NCI-H2107 treated with DMSO at 0.1 percent for 48 hours (cell line): Measurements from ENCODE around the gene UBAP2.

Source experiments
- DNase-seq: peaks from one replicate; lab custom pipeline; 2025; ENCODE audit not compliant: unreplicated experiment; lab: John Stamatoyannopoulos, UW

Gene UBAP2, protein sequence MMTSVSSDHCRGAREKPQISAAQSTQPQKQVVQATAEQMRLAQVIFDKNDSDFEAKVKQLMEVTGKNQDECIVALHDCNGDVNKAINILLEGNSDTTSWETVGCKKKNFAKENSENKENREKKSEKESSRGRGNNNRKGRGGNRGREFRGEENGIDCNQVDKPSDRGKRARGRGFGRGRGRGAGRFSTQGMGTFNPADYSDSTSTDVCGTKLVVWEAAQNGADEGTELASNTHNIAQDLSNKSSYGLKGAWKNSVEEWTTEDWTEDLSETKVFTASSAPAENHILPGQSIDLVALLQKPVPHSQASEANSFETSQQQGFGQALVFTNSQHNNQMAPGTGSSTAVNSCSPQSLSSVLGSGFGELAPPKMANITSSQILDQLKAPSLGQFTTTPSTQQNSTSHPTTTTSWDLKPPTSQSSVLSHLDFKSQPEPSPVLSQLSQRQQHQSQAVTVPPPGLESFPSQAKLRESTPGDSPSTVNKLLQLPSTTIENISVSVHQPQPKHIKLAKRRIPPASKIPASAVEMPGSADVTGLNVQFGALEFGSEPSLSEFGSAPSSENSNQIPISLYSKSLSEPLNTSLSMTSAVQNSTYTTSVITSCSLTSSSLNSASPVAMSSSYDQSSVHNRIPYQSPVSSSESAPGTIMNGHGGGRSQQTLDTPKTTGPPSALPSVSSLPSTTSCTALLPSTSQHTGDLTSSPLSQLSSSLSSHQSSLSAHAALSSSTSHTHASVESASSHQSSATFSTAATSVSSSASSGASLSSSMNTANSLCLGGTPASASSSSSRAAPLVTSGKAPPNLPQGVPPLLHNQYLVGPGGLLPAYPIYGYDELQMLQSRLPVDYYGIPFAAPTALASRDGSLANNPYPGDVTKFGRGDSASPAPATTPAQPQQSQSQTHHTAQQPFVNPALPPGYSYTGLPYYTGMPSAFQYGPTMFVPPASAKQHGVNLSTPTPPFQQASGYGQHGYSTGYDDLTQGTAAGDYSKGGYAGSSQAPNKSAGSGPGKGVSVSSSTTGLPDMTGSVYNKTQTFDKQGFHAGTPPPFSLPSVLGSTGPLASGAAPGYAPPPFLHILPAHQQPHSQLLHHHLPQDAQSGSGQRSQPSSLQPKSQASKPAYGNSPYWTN

DNA sequence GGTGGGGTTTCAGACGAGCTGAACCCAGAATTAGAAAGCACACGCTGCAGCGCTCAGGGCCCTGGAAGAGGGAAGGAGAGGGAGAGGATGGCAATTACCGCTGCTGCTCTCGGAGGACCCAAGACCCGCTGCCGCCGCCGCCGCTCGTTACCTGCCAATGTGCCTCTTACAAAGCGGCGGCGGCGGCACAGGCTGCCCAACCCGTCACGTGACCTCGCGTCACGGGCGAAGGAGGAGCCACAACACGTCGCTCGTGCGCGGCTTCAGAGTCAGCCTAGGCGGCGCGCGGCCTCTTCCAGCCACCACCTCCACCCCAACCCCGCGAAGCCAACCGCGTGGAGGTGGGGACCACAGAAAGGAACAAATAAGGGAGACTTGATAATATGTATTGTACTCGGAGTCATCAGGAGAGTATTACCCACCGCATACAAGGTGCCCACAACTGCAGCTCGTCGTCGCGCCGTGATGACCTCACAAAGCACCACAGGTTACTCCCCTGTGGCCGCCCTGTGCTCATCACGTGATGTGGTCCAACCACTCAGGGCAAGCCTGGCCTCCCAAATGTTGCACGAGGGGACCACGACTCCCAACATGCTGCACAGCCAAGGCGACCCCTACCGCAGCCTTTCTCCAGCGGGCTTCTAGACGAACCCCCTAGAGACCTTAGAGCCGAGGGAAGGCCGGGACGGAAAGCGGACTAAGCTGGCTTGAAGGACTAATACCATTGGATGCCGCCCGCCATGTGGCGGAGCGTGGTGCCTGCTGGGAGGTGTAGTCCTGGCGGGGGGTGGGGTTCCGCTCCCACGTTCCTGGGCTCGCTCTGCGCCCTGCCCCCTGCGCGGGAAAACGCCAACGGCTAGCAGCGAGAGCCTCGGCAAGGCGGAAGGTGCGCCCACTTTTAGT lies at the start of gene UBAP2:
Gene UBAP2 (minus strand): TSS at position 161 of the 903 bp plus-strand sequence. CDS start 31,739 bp downstream, outside the sequence.
- DNase-seq: peak; percentile 94

- no peak for DNase-seq
These were observed 49.6 kb upstream of the UBAP2 start for GRCh38 chr9:34098307-34098706.

DNA sequence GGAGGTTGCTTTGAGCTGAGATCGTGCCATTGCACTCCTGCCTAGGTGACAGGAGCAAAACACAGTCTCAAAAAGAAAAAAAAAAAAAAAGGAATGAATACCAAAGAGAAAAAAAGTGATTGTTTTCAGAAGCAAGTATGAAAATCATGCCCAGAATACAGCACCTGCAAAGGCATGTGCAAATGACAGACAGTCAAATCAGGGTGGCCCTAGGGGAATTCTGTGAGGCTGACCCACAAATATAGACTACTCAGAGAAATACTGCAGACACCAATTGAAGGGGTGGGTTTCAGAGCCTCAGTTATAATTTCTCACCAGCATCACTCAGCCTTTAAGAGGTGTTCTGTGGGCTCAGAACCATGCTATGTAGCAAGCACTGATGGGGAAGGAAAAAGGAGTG lies 49.2 kb upstream of the UBAP2 start:
- DNase-seq: no peak

- no peak for DNase-seq
These were observed 48.1 kb upstream of the UBAP2 start for GRCh38 chr9:34096751-34097150.

- no peak for DNase-seq
These were observed 44.9 kb upstream of the UBAP2 start for GRCh38 chr9:34093578-34093977.

- no peak for DNase-seq
These were observed 40.6 kb upstream of the UBAP2 start for GRCh38 chr9:34089311-34089710.

- DNase-seq: no peak
These were observed 38.7 kb upstream of the UBAP2 start for GRCh38 chr9:34087370-34087769.

GRCh38 chr9:34086864-34087263 lies 38.2 kb upstream of the UBAP2 start:
- DNase-seq: no peak

DNA sequence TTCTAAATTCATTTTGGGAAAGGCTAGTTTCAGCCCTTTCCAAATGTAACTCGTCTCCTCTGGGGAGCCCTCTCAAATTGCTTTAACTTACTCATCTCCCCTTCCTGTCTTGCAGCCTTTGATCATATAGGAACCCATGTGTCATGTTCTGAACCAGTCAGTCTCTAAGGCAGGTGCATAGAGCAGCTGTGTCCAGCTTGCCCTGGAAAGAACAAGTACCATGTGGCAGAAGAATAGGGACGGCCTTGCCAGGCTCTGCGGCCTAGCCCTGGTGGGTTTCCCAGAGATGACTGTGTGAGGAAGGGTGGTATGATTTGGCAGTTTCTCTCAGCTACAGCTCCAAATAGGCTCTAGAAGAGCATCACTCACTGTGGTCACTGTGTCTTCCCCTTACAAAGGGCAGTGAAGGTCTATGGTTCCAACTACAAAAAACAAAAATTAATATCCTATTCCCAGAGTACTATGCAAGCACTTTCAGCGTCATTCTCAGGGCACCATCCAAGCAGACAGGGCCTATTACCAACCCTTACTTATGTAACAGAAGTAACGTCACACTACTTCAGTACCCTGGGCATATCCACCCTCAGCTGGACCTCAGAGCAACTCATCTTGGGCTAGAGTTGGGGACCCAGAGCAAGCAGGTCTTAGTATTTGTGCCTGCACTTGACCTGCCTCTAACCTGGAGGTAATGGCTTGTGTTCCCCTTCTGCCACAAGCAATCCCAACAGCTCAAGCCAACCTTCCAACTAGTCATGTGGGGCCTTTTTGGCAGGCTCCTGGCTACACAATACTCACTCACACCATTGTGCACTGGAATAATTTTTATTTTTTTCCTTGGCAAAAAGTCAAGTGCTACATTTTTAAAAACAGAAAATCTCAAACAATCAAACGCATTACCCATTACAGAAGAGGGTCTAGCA lies 37.2 kb upstream of the UBAP2 start:
- DNase-seq: no peak

- DNase-seq: no peak
These were observed 35.9 kb upstream of the UBAP2 start for GRCh38 chr9:34084562-34084961.

DNA sequence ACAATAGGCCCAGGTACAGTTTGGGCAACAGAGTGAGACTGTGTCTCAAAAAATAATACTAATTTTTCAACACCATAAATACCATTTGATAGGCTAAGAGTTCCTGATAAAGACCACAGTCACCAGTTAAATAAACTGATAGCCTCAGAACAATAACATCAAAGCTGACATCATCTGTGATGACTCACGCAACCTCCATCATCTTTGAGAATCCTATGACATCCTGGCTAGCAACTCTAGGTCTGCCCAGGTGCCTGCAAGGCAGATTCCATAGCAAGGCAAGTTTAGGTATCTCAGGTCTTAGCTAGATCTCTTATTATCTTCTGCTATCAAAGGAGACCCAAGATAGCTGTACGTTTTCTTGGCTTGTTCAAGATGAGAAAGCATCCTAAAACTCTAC lies 30.5 kb upstream of the UBAP2 start:
- no peak for DNase-seq

DNA sequence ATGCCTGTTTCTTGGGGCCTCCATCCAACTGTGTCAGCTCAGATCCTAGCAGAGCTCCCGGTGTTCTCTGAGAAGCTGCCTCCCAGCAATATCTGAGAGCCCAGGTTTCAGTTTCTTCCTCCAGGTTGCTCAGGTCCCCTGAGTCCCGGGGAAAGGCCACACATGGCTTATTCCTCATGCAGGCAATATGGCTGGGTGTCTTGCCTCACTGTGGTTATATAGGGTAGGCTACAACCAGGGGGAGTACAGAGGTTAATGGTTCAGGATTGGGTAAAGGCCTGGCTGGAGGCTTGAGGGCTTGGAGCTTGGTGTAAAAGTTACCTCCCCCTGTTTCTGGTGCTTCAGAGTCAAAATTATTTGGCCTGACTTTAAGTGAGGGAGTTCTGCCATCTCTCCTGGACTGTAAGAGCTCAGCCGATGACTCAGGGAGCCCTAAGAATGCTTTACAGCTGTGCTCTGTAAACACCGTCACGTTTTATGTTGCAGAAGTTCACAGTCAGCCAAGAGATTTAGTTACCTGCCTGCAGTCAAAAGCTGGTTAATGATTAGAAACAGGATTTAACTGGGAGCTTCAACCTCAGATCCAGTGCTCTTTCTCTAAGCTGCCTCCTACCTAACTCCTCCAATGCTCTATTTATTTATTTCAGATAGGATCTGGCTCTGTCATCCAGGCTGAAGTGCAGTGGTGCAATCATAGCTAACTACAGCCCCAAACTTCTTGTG lies 24.3 kb upstream of the UBAP2 start:
- DNase-seq: peak; percentile 39

DNA sequence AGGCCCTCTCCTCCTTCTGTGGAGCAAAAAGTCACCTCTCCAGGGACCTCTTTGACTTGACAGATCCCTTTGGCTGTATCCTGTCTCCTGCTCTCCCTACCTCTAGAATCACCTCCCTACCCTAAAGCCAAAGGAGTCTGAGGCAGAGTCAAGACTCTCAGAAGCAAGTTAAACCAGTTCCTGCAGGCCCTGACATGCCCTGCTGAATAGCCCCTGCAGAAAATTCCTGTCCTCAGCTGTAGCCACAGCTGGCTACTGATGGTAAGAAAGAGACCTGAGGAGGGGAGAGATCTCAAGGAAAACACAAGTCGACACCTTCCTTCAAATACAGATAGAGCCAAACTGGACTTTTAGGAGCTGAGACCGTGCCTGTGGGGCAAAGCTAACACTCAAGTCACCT lies 23.7 kb upstream of the UBAP2 start:
- no peak for DNase-seq

GRCh38 chr9:34070606-34071324 lies 22.1 kb upstream of the UBAP2 start:
- no peak for DNase-seq

DNA sequence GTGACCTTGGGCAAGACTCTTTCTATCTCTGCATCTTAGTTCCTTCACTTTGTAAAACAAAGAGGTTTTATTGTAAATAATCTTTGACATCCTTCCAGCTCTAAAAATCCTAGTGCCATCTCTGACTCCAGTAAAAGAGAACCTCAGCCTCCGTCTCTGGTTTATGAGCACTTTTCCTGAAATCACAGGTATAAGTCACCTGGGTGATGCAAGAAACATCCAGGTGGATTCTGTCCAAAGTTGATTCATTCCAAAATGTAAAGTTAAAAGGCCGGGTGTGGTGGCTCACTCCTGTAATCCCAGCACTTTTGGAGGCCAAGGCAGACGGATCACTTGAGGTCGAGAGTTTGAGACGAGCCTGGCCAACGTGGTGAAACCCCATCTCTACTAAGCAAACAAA lies 21.1 kb upstream of the UBAP2 start:
- DNase-seq: no peak

- DNase-seq: no peak
These were observed 16.9 kb upstream of the UBAP2 start for GRCh38 chr9:34065541-34065940.

GRCh38 chr9:34059954-34060353 lies 11.3 kb upstream of the UBAP2 start:
- DNase-seq: no peak

GRCh38 chr9:34059281-34059680 lies 10.6 kb upstream of the UBAP2 start:
- no peak for DNase-seq
